Globus pallidus (tissue), 1 donor: Measurements from ENCODE around the gene SLC19A1.
A peak's percentile ranks its signal among the peaks of the same experiment; 100 is the strongest.

ENCODE experiments used
- DNase-seq: peaks from one replicate; pipeline ENCODE4 v3.0.0-alpha.2; 2015; ENCODE audit warnings: low spot score

The SLC19A1 gene

DNA sequence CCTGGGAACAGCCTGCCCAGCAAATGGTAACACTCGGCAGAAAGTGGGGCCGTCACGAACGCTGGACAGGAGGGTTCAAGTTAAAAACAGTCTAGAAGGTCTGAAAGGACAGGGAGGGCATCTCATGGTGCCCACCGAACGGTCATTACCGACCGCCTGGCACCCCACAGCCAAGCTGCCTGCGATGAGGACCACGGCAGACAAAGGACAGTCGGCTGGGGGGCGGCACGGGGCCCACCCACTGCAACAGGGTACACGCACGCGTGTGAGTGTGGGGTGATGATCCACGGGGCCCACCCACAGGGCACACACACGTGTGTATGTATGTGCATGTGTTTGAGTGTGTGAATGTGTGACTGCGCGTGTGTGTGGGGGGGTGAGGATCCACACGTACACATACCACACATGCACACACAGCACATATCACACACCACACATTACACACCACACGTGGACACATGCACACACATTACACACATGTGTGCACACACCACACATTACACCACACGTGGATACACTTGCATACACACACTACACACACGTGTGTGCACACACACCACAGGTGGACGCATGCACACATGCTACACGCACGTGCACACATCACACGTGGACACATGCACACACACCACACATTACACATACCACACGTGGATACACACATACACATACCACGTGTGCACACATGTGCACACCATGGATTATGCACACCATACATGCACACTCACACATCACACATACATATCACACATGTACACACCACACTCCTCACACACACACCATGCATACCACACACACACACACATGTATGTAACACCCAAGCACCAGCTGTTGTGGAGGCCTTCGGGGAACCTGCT lies 63.2 kb downstream of the SLC19A1 start:
- no peak for DNase-seq

DNA sequence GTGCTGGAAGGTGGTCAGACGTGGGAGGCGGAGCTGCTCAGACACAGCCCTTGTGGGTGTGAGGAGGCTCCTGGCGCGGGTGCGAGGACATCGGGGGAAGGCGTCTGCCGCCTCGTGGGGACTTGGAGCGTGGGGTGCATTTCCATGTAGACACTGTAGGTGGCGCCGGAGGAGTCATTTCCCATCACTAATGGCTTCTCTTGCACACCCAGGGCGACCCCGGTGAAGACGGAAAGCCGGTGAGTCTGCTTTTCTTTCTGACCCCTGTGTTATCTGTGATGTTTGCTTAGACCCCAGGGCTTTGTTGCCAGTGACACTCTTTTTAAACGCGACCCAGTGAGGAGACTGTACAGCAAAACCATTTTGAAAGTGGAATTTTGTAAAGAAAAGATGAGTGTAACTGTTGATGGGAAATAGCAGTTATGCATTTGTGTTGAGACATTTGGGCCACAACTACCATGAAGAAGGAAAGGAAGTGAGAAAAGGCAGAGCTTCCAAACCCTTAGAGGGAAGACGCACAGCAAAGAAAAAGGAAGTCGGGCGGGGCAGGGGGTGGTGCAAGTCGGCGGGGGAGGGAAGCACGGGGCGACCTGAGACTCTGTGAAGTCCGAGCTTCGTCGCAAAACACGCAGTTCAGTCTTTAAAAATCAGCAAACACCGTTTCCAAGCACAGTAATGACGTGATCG lies 64.0 kb downstream of the SLC19A1 start:
- peak; percentile 52 for DNase-seq

DNA sequence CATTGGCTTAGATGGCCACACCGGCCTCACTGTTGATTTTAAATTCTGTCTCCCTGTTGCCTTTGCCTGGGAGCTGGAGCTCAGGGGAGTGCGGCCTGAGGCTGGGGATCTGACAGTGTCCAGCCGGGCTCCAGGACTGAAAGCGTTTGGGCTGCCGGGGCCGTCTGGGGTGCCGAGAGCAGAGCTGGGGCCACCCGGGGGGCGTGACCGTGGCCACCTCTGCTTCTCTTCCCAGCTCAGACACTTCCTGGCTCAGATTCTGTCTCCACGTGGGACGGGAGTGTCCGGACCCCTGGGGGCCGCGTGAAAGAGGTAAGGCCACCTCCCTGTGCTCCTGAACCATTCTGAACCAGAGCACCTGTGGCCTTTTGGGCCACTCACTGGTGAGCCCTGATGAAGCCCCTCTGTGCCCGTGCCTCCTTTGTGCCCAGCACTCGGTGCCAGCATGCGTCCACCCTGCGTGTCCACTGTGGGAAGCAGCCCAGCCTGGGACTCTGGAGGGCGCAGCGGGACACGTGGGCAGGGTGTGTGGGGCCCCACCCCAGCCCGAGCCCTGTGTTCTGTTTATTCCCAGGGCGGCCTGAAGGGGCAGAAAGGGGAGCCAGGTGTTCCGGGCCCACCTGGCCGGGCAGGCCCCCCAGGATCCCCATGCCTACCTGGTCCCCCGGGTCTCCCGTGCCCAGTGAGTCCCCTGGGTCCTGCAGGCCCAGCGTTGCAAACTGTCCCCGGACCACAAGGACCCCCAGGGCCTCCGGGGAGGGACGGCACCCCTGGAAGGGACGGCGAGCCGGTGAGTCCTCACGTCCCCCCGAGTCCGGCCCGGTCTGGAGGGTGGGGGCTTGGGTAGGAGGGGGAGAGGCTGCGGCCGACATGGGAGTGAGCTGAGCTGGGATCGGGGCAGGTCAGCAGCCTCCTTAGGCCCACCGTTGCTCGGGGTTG lies 64.8 kb downstream of the SLC19A1 start:
- no peak for DNase-seq

DNA sequence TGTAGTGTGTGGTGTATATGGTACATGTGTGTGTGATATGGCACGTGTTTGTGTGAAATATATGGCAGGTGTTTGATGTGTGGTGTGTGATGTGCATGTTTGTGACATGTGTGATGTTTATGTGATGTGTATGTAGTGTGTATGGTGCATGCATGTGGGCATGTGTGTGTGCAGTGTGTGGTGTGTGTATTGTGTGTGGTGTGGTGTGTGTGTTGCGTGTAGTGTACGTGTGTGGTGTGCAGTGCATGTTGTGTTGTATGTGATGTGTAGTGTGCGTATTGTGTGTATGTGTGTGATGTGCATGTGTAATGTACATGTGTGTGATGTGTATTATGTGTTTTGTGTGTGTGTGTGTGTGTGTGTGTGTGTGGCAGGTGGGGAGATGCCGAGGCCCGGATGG lies 65.7 kb downstream of the SLC19A1 start:
- DNase-seq = no peak

DNA sequence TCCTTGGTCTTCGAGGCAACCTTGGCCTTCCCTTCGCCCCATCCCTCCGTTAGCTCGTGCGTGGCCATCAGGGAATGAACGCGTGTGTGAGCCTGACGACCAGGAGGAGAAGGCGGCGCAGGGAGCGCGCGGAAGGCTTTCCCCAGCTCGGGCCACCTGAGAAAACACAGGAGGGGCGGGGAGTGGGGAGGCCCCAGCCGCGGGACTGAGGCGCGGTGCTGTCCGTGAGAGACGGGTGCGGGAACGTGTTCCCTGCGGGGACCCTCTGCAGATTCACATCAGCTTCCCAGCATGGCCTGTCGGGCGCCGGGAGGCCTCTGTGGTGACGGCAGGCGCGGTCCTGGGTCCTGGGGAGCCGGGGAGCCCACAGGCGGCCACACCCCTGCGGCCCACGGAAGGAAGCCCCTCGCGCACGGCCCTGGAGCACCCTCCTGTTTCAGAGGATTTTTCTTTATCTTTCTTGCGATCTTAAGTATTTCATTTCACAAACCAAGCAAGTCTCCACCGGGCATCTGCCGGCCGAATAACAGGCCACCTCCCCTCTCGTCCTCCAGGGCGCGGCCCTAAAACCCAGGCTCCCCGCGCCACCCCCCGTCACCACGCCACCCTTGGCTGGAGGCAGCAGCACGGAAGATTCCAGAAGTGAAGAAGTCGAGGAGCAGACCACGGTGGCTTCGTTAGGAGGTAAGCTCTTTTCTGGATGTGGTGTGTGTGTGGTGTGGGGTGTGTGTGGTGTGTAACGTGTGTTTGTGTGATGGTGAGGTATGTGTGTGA lies 66.3 kb downstream of the SLC19A1 start:
- no peak for DNase-seq

DNA sequence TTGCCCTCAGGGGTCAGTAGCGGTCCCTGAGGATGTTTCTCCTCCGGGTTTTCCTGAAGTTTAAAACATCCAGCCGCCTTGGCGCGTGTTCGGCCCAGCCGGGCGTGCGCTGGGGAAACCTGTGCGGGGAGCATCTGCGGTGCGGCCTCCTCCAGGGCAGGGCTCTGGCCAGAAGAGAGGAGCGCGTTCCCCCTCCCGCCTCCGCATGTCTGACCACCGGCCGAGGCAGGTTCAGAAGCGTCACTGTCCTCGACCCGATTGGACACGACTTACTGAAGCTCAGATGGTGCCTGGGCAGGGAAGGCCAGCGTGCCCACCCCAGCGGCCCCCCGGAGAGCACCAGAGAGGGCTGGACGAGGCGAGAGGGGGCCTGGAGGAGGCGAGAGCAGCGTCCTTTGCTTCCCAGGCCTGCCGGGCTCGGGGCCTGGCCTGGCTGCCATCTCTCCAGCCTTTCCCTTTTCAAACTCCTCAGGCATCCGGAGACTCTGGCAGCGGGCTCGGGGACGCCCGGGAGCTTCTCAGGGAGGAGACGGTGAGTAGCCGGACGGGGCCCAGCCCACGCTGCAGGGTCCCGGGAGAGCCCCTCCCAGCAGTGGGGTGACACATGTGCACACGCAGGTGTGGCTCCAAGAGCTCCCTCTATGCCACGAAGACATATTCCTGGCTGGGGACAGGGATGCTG lies 67.1 kb downstream of the SLC19A1 start:
- DNase-seq = no peak

DNA sequence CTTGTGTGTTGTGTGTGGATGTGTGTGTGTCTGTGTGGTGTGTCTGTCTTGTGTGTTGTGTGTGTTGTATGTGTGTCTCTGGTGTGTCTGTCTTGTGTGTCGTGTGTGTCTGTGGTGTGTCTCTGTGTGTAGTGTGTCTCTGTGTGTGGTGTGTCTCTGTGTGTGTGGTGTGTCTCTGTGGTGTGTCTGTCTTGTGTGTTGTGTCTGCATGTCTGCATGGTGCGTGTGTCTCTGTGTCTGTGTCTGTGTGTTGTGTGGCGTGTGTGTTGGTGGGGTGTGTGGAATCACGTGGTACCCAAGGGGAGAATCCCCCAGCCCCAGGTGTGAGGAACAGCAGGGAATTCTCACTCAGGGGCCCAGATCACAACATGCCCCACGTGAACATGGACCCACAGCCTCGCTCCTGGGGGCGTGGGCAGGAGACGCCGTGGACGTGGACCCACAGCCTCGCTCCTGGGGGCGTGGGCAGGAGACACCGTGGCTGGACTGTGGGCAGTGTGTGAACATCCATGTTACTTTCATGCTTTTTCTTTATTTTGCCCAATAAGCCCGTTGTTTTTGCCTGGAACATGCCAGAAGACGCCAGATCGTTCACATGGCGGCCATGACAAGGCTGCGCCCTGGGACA lies 67.8 kb downstream of the SLC19A1 start:
- DNase-seq = no peak

DNA sequence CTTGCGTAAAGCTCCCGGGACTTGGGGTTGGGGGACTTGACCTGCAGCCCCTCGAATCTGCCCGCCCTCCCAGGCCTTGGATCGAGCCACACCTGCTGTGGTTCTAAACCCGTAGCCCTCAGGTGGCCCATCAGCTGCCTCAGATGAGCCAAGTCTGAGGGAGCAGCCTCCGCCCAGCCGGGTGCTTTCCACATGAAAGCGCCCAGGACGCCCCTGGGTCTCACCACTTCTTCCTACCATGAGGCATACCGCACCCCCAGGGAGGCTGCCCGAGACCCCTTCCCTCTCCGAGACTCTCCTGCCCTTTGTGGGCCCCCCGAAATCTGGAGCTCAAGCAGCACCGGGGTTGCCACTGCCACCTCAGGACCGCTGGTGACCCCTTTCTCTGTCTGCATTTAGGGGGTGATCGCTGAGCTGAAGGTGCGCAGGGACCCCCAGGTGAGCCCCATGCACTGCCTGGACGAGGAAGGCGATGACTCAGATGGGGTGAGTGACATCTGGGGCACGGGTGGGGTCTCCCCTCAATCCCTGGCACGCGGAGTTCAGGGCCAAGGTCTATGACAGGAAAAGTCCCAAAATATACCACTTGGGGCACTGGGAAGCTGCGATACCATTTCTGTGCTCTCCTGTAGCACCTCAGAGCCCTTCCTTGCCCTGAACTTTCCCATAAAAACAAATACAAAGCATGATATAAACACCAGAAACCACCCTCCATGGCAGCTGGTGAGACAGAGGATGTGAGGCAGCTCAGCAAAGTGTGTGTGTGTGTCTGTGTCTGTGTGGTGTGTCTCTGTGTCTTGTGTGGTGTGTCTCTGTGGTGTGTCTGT lies 68.5 kb downstream of the SLC19A1 start:
- no peak for DNase-seq

DNA sequence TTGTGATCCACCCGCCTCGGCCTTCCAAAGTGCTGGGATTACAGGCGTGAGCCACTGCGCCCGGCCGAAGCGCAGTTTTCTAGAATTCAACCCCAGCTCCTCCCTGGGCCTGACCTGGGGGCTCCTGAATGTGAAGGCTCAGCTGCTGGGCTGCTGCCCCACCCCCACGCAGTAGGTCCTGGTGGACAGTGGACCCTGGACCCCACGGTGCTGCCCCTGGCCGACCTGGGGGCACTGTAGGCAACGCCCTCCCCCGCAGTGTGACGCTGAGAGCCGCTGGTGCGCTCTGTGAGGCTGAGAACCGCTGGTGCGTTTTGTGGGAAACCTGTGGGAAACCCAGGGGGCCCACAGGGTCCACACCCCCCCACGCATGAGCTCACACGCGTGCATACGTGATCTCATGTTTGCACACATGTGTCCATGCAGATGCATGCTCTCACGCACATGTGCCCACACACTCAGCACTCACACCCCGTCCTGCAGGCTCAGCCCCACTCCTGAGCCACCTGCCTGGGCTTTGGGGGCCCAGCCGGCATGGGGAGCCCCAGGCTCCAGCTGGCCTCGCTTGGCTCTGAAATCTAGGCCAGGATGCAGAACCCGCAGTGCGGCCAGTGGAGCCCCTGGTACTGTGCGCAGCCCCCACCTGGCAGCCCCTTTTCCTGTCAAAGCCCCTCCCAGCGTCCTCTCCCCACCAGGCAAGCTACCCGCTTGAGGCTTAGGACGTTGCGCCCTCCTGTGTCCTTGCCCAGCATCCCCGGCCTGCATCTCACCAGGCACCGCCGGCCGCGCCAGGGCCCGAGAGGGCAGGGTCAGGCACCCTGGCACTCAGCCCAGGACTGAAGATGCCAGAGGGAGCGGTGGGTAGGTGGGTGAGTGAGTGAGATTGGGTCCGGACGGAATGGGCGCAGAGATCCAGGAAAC lies 69.5 kb downstream of the SLC19A1 start:
- peak; percentile 35 for DNase-seq

DNA sequence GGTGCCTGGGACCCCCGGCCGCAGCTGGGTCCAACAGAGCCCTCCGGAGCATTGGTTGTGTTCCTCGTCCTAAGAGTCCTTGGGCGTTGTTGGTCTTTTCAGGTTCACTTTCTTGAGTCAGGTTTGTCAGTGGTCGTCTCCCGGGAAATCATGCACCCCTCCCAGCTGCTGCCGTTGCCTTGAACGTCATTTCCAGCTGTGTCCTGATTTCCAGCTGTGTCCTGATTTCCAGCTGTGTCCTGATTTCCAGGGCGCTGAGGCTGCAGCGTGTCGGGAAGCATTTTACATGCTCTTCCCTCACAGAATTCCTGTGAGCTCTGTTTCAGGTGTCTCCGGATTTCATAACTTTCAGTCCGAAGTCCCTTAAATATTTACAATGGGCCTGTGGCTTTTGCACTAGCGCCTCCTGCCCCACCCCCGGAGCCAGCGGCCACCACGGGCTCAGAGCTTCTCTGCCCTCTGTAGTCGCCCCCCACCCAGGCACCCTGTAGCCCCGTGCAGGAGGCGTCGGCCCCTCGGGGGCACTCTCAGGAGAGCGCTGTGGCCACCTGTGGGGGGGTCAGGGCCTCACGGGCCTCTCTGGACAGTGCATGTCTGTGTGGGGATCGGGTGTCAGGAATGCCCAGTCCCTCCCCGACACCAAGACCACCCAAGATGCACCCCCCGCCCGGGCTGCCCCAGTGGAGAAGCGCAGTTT lies 70.6 kb downstream of the SLC19A1 start:
- DNase-seq = no peak

DNA sequence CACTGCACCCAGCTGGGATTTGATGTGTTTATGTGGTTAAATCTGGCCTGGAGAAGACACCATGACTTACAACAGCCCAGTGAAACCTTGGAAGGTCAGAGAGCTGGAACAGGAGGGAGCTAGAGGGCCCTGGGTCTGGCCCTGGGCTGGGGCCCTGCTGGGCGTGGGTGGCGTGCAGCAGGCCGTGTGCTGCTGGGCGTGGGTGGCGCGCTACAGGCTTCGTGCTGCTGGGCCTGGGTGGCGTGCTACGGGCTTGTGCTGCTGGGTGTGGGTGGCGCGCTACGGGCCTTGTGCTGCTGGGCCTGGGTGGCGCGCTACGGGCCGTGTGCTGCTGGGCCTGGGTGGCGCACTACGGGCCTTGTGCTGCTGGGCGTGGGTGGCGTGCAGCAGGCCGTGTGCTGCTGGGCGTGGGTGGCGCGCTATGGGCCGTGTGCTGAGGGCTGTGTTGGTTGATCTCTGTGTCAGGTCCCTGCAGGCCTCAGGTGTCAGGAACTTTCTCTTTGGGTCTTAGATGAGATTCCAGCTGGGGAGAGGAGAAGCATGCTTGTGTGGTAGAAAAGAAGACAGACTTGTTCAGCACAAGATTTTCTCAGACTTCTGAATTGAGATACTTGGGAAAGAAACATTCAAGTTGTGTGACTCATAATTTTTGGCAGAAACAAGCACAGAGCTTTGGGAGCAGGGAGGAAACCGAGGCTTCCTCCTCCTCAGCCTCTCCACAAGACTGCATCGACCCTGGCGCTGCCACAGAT lies 71.3 kb downstream of the SLC19A1 start:
- DNase-seq = no peak

DNA sequence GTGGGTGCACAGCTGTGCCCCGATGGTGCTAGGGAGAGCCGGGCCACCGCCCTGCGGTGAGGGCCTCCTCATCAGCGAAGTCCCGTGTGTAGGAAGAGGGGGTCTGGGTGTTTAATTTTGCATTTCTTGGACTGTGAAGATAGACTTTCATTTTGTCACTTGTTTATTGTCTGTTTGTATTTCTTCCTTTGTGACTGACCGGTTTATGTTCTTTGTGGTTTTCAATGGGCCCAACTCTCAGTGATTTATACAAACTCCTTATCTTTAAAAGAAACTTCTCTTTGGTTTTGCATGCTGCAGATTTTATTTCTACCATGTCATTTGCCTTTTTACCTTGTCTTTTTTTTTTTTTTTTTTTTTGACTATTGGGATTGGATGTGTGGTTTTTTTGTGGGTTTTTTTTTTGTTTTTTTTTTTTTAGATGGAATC lies 72.1 kb downstream of the SLC19A1 start:
- DNase-seq = no peak

DNA sequence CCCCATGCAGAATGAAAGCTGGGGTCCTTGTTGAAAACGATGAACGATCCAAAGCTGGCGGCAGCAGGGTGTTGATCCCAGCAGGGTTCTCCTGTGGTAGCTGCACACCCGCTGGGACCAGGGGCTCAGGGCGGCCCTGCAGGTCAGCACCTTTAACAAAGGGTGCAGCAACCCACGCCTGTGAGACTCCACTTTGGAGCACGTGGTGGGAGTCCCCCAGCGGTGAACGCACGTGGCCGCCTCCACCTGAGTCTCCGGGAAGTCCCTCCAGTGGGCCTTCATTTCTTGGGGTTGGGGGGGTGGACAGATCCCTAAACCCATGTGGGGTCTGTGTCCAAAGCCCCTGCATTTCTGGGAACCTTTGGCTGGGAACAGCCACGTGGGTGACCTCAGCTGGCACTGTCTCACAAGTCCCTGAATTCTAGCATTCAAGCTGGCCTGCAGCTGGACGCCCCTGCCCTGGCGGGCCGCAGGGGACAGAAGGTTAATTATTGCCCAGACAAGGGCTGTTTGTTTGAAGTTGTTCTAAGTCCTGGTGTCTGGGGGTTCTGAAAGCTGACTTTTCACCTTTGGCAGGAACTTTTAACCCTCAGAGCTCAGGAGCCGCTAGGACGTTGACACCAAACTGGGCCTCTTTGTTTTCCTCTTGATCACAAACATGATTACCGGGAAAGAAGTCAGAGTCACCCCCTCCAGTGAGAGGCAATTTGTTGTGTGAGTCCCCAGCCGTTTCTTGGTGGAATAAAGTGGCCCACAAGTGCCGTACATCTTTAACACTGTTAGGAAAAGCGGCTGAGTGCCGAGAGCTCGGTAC lies 72.8 kb downstream of the SLC19A1 start:
- DNase-seq = peak; percentile 81

DNA sequence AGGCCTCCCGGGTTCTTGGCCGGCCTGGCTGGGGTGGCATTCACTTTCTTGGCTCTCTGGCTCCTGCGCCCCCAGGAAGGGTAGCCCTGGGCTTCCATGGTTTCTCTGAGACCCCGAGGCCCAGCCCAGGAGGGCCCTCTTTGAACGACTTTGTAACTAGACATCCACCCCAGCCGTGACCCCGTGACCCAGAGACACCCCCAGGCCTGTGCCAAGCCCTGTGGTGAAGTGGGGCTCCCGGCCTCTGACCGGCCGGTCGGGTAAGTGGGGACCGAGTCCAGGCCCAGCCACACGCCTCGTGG lies 73.3 kb downstream of the SLC19A1 start:
- no peak for DNase-seq

DNA sequence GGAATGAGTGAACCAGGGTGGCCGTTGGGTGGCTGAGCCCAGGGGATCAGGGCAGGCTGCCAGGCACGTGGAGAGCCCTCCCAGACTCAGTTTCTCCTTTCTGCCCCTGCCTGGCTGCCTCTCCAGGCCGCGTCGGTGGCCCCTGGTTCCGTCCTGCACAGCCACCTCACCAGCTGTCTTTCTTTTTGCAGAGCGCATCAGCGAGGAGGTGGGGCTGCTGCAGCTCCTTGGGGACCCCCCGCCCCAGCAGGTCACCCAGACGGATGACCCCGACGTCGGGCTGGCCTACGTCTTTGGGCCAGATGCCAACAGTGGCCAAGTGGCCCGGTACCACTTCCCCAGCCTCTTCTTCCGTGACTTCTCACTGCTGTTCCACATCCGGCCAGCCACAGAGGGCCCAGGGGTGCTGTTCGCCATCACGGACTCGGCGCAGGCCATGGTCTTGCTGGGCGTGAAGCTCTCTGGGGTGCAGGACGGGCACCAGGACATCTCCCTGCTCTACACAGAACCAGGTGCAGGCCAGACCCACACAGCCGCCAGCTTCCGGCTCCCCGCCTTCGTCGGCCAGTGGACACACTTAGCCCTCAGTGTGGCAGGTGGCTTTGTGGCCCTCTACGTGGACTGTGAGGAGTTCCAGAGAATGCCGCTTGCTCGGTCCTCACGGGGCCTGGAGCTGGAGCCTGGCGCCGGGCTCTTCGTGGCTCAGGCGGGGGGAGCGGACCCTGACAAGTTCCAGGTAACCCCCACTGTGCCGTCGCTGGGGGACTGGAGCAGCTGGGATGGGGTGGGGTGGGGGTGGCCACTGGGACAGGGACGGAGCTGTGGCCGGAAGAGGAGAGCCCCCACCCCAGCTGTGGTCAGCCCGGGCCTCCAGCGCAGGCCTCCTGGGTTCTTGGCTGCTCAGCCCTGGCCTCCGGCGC lies 73.9 kb downstream of the SLC19A1 start:
- DNase-seq = no peak
